PFSK-1 (cell line): ENCODE measurements around the gene PCDHA7.
"Not testable (repeated sequence)": the region's sequence is repeated elsewhere in the genome, so short reads cannot be mapped to it uniquely, and the experiment has no call there.

ENCODE experiments used
- FOXP2 ChIP-seq: optimal IDR thresholded peaks from 2 replicates; pipeline ENCODE3; 2011; ENCODE audit warnings: borderline replicate concordance, control low read depth, inconsistent platforms; ENCODE audit not compliant: insufficient read depth; ENCODE audit errors: extremely low read length, extremely low read depth
- POLR2AphosphoS5 ChIP-seq: IDR thresholded peaks from 2 replicates; pipeline ENCODE4 v1.6.1; 2012; ENCODE audit warnings: low read depth, mild to moderate bottlenecking, control low read depth, low read length, moderate library complexity
- SIN3A ChIP-seq: IDR thresholded peaks from 2 replicates; pipeline ENCODE4 v1.6.1; 2012; ENCODE audit warnings: mild to moderate bottlenecking, low read length, moderate library complexity, borderline replicate concordance; ENCODE audit not compliant: insufficient read depth
- TAF1 ChIP-seq: IDR thresholded peaks from 2 replicates; pipeline ENCODE4 v1.6.1; 2012; ENCODE audit warnings: low read length, control low read depth, borderline replicate concordance; ENCODE audit not compliant: insufficient read depth
- TF ChIP-seq, protein P1 (sequence below), 2 experiments: IDR thresholded peaks; 2 replicates each; pipeline versions ENCODE4 v1.6.1 to v1.8.0; 2011 to 2012; ENCODE audit warnings: low read depth in 2 of 2, low read length in 2 of 2, control low read depth in 1 of 2, inconsistent platforms in 1 of 2, mild to moderate bottlenecking in 1 of 2, moderate library complexity in 1 of 2; ENCODE audit not compliant: insufficient read depth in 1 of 2

The PCDHA7 gene

DNA sequence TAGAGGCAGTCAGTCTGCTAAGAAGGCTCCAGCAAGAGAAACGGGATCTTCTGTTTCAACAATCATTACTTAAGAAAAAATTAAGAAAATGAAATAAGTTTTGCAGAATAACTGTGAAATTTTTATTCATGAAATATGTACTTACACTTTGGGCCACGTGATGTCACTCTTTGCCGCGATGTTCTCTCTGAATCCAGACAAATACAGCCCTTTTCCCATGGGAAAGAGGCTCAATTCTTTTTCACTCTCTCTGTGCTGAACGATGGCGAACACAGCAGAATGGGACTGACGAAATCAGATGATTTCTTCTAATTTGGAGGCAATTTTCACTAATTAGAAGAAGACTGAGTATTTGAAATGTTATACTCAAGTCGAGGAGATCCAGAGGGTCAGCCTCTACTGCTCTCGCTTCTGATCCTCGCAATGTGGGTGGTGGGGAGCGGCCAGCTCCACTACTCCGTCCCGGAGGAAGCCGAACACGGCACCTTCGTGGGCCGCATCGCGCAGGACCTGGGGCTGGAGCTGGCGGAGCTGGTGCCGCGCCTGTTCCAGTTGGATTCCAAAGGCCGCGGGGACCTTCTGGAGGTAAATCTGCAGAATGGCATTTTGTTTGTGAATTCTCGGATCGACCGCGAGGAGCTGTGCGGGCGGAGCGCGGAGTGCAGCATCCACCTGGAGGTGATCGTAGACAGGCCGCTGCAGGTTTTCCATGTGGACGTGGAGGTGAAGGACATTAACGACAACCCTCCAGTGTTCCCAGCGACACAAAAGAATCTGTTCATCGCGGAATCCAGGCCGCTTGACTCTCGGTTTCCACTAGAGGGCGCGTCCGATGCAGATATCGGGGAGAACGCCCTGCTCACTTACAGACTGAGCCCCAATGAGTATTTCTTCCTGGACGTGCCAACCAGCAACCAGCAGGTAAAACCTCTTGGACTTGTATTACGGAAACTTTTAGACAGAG lies 14.4 kb downstream of the PCDHA7 start, which contains the start of gene PCDHA9:
PCDHA9 (plus strand) TSS at position 244 of the 964 bp plus-strand sequence; CDS start at position 358, 114 bp downstream.
- TF ChIP-seq TAF1, SIN3A: not testable (repeated sequence)
- TF ChIP-seq, protein P1, sequence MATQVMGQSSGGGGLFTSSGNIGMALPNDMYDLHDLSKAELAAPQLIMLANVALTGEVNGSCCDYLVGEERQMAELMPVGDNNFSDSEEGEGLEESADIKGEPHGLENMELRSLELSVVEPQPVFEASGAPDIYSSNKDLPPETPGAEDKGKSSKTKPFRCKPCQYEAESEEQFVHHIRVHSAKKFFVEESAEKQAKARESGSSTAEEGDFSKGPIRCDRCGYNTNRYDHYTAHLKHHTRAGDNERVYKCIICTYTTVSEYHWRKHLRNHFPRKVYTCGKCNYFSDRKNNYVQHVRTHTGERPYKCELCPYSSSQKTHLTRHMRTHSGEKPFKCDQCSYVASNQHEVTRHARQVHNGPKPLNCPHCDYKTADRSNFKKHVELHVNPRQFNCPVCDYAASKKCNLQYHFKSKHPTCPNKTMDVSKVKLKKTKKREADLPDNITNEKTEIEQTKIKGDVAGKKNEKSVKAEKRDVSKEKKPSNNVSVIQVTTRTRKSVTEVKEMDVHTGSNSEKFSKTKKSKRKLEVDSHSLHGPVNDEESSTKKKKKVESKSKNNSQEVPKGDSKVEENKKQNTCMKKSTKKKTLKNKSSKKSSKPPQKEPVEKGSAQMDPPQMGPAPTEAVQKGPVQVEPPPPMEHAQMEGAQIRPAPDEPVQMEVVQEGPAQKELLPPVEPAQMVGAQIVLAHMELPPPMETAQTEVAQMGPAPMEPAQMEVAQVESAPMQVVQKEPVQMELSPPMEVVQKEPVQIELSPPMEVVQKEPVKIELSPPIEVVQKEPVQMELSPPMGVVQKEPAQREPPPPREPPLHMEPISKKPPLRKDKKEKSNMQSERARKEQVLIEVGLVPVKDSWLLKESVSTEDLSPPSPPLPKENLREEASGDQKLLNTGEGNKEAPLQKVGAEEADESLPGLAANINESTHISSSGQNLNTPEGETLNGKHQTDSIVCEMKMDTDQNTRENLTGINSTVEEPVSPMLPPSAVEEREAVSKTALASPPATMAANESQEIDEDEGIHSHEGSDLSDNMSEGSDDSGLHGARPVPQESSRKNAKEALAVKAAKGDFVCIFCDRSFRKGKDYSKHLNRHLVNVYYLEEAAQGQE (IDR thresholded peaks at IDR 0.05; ENCODE audit: insufficient read depth in 1 of 2, low read depth in 2 of 2, low read length in 2 of 2): not testable (repeated sequence)

DNA sequence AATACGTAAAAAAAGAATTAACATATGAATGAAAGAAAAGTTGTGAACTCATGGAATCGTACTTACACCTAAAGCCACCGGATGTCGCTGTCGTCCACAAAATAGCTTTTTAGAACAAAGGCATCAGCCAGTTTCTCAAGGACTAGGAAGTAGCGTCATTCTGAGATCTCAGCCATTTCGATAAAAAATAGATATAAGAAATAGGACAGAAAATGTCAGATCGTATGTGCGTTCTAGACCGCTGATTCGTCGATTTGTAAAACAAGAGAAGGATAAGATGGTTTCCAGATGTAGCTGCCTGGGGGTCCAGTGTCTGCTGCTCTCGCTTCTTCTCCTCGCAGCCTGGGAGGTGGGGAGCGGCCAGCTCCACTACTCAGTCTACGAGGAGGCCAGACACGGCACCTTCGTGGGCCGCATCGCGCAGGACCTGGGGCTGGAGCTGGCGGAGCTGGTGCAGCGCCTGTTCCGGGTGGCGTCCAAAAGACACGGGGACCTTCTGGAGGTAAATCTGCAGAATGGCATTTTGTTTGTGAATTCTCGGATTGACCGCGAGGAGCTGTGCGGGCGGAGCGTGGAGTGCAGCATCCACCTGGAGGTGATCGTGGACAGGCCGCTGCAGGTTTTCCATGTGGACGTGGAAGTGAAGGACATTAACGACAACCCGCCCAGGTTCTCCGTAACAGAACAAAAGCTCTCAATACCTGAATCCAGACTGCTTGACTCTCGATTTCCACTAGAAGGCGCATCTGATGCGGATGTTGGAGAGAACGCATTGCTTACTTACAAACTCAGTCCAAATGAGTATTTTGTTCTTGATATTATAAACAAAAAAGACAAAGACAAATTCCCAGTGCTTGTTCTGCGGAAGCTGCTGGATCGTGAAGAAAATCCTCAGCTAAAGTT lies 22.0 kb downstream of the PCDHA7 start, which contains the start of gene PCDHA10:
PCDHA10 (plus strand) TSS at position 126 of the 903 bp plus-strand sequence; CDS start at position 278, 152 bp downstream.
- no peak for TF ChIP-seq TAF1

DNA sequence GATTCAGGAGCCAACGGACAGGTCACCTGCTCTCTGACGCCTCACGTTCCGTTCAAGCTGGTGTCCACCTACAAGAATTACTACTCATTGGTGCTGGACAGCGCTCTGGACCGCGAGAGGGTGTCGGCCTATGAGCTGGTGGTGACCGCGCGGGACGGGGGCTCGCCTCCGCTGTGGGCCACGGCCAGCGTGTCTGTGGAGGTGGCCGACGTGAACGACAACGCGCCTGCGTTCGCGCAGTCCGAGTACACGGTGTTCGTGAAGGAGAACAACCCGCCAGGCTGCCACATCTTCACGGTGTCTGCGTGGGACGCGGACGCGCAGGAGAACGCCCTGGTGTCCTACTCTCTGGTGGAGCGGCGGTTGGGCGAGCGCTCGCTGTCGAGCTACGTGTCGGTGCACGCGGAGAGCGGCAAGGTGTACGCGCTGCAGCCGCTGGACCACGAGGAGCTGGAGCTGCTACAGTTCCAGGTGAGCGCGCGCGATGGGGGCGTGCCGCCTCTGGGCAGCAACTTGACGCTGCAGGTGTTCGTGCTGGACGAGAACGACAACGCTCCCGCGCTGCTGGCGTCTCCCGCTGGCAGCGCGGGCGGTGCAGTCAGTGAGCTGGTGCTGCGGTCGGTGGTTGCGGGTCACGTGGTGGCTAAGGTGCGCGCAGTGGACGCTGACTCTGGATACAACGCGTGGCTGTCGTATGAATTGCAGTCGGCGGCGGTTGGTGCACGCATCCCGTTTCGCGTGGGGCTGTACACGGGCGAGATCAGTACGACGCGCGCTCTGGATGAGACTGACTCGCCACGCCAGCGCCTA lies 23.3 kb downstream of the PCDHA7 start:
- TF ChIP-seq, protein P1 (IDR thresholded peaks at IDR 0.05; ENCODE audit: insufficient read depth in 1 of 2, low read depth in 2 of 2, low read length in 2 of 2): no peak
- TF ChIP-seq FOXP2 (no peak), TAF1 (no peak)

DNA sequence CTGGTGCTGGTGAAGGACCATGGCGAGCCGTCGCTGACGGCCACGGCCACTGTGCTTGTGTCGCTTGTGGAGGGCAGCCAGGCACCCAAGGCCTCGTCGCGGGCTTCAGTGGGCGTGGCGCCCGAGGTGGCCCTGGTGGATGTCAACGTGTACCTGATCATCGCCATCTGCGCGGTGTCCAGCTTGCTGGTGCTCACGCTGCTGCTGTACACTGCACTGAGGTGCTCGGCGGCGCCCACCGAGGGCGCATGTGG lies 23.8 kb downstream of the PCDHA7 start:
- TF ChIP-seq TAF1 (no peak), POLR2AphosphoS5 (no peak), FOXP2 (no peak), SIN3A (no peak)
- TF ChIP-seq, protein P1 (IDR thresholded peaks at IDR 0.05; ENCODE audit: insufficient read depth in 1 of 2, low read depth in 2 of 2, low read length in 2 of 2): no peak
